Left lung (tissue), 10 donors: ENCODE data around the gene KCNK17. TPM values are rescaled to one million over a fixed set of nuclear protein-coding genes. Genes with fewer than 3 reads are reported as not detected.

Experiments used
- ATAC-seq: fragments of 200-7000 bp; cut with Tn5 transposase; one replicate; pipeline ENCODE4 v1.9.1; 2020; ENCODE audit warnings: moderate library complexity
- DNase-seq, 4 donors: peaks; one replicate each; pipeline ENCODE4 v3.0.0-alpha.2; 2013 to 2020
- H3K27ac ChIP-seq, 2 donors: fragments of 200-600 bp; sonication (generic) in 1 of 2; one replicate each; pipeline versions ENCODE4 v1.5.0 to v1.8.0; 2020 to 2021
- H3K27me3 ChIP-seq, 2 donors: fragments of 200-600 bp; sonication (generic) in 1 of 2; one replicate each; pipeline versions ENCODE4 v1.5.0 to v1.8.0; 2020 to 2021
- H3K36me3 ChIP-seq, 2 donors: fragments of 200-600 bp; sonication (generic) in 1 of 2; one replicate each; pipeline versions ENCODE4 v1.5.0 to v1.8.0; 2020 to 2021
- H3K4me1 ChIP-seq, 2 donors: fragments of 200-600 bp; one replicate each; pipeline ENCODE4 v1.8.0; 2021
- H3K4me3 ChIP-seq, 2 donors: fragments of 200-600 bp; sonication (generic) in 1 of 2; one replicate each; pipeline versions ENCODE4 v1.5.0 to v1.8.0; 2020 to 2021; ENCODE audit warnings: mild to moderate bottlenecking in 1 of 2
- H3K9me3 ChIP-seq, 2 donors: fragments of 200-600 bp; sonication (generic) in 1 of 2; one replicate each; pipeline versions ENCODE4 v1.5.0 to v1.8.0; 2020 to 2021
- CTCF ChIP-seq, 2 donors: fragments of 200-600 bp; sonication (generic) in 1 of 2; IDR thresholded peaks; one replicate each; pipeline versions ENCODE4 v1.5.0 to v1.8.0; 2021; ENCODE audit warnings: antibody characterized with exemption in 2 of 2
- intact Hi-C, 2 donors: fragments of 100-400 bp; cut with DNase I; formaldehyde crosslinking; loops; one replicate each; pipeline versions ENCODE4 v1.11.2 to v1.14.2; 2022
- polyA plus RNA-seq, 6 donors: library from polyadenylated mRNA; unstranded; fragments of 120-200 nt; gene quantifications; one replicate each; pipeline ENCODE4 v1.2.1, GENCODE V29; 2013; ENCODE audit not compliant: insufficient read length in 6 of 6
- total RNA-seq, 2 donors: library from RNA; stranded (reverse); fragmentation: NEBNext Ultra II Directional; extraction: Animal tissue kit (Norgen Biotek cat#: 25700); gene quantifications; one replicate each; pipeline ENCODE4 v1.2.1, GENCODE V29; 2021
- donor health status: DM: no; HTN: yes; CAD: no.
- donor health status: DM: no; HTN: no; CAD: no.

Gene KCNK17
- total and polyA plus RNA-seq, 8 donors, result 4.8 to 18.7 (median 12.9) TPM

GRCh38 chr6:39327507-39327906, 13.3 kb upstream of the KCNK17 start:
- Histone ChIP-seq H3K4me3 (no peak overlapping the region), H3K9me3 (no peaks in the 10 kb centered on the region), H3K27ac (no peak overlapping the region), H3K36me3 (no peaks in the 10 kb centered on the region), H3K27me3 (peaks cover 0 to 6% of the 10 kb centered on the region in 2 donors), H3K4me1 (peaks cover 0 to 3% of the 10 kb centered on the region in 2 donors)
- no peak for DNase-seq
- intact Hi-C loops, result no loop called here
- ATAC-seq, result no peak
- no peak for TF ChIP-seq CTCF (IDR thresholded peaks at IDR 0.05)

- Histone ChIP-seq H3K9me3 (no peaks in the 10 kb centered on the region), H3K27me3 (peaks cover 0 to 5% of the 10 kb centered on the region in 2 donors), H3K4me1 (no peaks in the 10 kb centered on the region), H3K4me3 (no peak within 1 kb of the TSS), H3K27ac (no peak within 1 kb of the TSS), H3K36me3 (no peaks in the 10 kb centered on the region)
- DNase-seq, result no peak
- ATAC-seq, result no peak
- TF ChIP-seq CTCF (IDR thresholded peaks at IDR 0.05), result no peak
- intact Hi-C loops, result no loop called here
Measured at GRCh38 chr6:39322306-39322850, 8.2 kb upstream of the KCNK17 start, which contains the start of gene KCNK16. TSS of gene KCNK16 (minus strand) at chr6:39322702. CDS start at chr6:39322540, 162 bp downstream.

- Histone ChIP-seq H3K27me3 (peaks cover 0 to 5% of the 10 kb centered on the region in 2 donors), H3K4me3 (no peak overlapping the region), H3K4me1 (no peaks in the 10 kb centered on the region), H3K36me3 (no peaks in the 10 kb centered on the region), H3K27ac (no peak overlapping the region), H3K9me3 (no peaks in the 10 kb centered on the region)
- intact Hi-C loops, result no loop called here
- TF ChIP-seq CTCF (IDR thresholded peaks at IDR 0.05), result no peak
- ATAC-seq, result no peak
- DNase-seq, result no peak
Measured at GRCh38 chr6:39321761-39322160, 7.5 kb upstream of the KCNK17 start.

- H3K27ac ChIP-seq, result no peak overlapping the region
- no peak for ATAC-seq
- H3K27me3 ChIP-seq, result peaks cover 0 to 14% of the 10 kb centered on the region in 2 donors
- TF ChIP-seq CTCF (IDR thresholded peaks at IDR 0.05), result no peak
- H3K36me3 ChIP-seq, result no peaks in the 10 kb centered on the region
- intact Hi-C loops, result no loop called here
- no peaks in the 10 kb centered on the region for H3K4me1 ChIP-seq
- no peaks in the 10 kb centered on the region for H3K9me3 ChIP-seq
- no peak for DNase-seq
- H3K4me3 ChIP-seq, result no peak overlapping the region
Measured at GRCh38 chr6:39320363-39320984, 6.3 kb upstream of the KCNK17 start.

- ATAC-seq, result no peak
- no peak overlapping the region for H3K27ac ChIP-seq
- H3K27me3 ChIP-seq, result peaks cover 0 to 20% of the 10 kb centered on the region in 2 donors
- intact Hi-C loops, result no loop called here
- TF ChIP-seq CTCF (IDR thresholded peaks at IDR 0.05), result no peak
- H3K36me3 ChIP-seq, result no peaks in the 10 kb centered on the region
- no peak overlapping the region for H3K4me3 ChIP-seq
- H3K4me1 ChIP-seq, result no peaks in the 10 kb centered on the region
- DNase-seq, result no peak
- H3K9me3 ChIP-seq, result no peaks in the 10 kb centered on the region
Measured at GRCh38 chr6:39319621-39320362, 5.6 kb upstream of the KCNK17 start.
